Uterus (tissue), 2 donors: ENCODE measurements around the gene EIF4H.

ENCODE experiments used
- POLR2A ChIP-seq, 2 donors: fragments of 450-650 bp; IDR thresholded peaks; one replicate each; pipeline ENCODE4 v1.6.1; 2016; ENCODE audit warnings: antibody characterized with exemption in 2 of 2, mild to moderate bottlenecking in 1 of 2, moderate library complexity in 1 of 2
- TF ChIP-seq, protein P1 (sequence below), 4 experiments: fragments of 200-600 bp in 2 of 4; fragments of 450-650 bp in 2 of 4; sonication (generic) in 2 of 4; IDR thresholded peaks; one replicate each; pipeline ENCODE4 v1.5.1; 2016 to 2019; ENCODE audit warnings: antibody characterized with exemption in 4 of 4, mild to moderate bottlenecking in 2 of 4, moderate library complexity in 1 of 4

DNA sequence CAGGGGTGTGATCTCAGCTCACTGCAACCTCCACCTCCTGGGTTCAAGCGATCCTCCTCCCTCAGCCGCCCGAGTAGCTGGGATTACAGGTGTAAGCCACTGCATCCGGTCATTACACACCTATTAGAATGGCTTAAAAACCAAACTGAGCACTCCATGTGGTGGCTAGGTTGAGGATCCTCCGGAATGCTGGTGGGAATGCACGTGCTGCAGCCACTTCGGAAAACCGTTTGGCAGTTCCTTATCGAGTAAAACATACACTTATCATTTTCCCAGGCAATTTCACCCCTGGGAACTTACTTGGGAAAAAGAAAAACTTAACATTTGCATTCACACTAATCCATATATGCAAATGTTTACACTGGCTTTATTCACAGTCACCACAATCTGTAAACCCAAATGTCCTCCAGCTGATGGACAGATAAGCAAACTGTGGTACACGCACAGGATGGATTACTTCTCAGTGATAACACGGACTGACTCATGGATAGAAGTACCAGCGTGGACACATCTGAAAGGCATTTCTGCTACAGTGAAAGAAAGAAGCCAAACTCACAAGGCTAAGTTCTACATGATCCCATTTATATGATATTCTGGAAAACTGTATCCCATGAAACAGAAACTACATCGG, 59.6 kb downstream of the EIF4H start:
- no peak for TF ChIP-seq POLR2A (IDR thresholded peaks at IDR 0.05)
- TF ChIP-seq, protein P1, sequence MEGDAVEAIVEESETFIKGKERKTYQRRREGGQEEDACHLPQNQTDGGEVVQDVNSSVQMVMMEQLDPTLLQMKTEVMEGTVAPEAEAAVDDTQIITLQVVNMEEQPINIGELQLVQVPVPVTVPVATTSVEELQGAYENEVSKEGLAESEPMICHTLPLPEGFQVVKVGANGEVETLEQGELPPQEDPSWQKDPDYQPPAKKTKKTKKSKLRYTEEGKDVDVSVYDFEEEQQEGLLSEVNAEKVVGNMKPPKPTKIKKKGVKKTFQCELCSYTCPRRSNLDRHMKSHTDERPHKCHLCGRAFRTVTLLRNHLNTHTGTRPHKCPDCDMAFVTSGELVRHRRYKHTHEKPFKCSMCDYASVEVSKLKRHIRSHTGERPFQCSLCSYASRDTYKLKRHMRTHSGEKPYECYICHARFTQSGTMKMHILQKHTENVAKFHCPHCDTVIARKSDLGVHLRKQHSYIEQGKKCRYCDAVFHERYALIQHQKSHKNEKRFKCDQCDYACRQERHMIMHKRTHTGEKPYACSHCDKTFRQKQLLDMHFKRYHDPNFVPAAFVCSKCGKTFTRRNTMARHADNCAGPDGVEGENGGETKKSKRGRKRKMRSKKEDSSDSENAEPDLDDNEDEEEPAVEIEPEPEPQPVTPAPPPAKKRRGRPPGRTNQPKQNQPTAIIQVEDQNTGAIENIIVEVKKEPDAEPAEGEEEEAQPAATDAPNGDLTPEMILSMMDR (IDR thresholded peaks at IDR 0.05) = no peak
